T-helper 1 cell (primary cell): ENCODE results near the gene WDR73.
"Not testable (repeated sequence)": the region's sequence is repeated elsewhere in the genome, so short reads cannot be mapped to it uniquely, and the experiment has no call there.

Experiments
- DNase-seq, 5 donors: peaks; one replicate each; pipeline ENCODE4 v3.0.0-alpha.2; 2012 to 2020
- total RNA-seq, 4 donors: gene quantifications; one replicate each; lab custom pipeline; 2026; lab: John Stamatoyannopoulos, UW

Gene WDR73
- 29.4 to 50.2 (median 45.2) reads per million in 4 donors for total RNA-seq

GRCh38 chr15:84653910-84654688, at the start of gene WDR73:
TSS of gene WDR73 (minus strand) at chr15:84654283. CDS start at chr15:84654274, 9 bp downstream.
- DNase-seq: peak; percentile 93 to 97 (median 96)

GRCh38 chr15:84703808-84704207, 49.7 kb upstream of the WDR73 start:
- DNase-seq: no peak

- DNase-seq: no peak
These were observed 48.9 kb upstream of the WDR73 start for GRCh38 chr15:84702961-84703482.

- no peak for DNase-seq
These were observed 45.6 kb upstream of the WDR73 start for GRCh38 chr15:84699538-84700191.

GRCh38 chr15:84697236-84697990, 43.3 kb upstream of the WDR73 start:
- DNase-seq: no peak

GRCh38 chr15:84696757-84697156, 42.7 kb upstream of the WDR73 start:
- DNase-seq: no peak

GRCh38 chr15:84690342-84690741, 36.3 kb upstream of the WDR73 start:
- no peak for DNase-seq

GRCh38 chr15:84689858-84690257, 35.8 kb upstream of the WDR73 start:
- no peak for DNase-seq

- DNase-seq: not testable (repeated sequence)
These were observed 32.4 kb upstream of the WDR73 start for GRCh38 chr15:84686446-84686845.

- no peak for DNase-seq
These were observed 31.2 kb upstream of the WDR73 start for GRCh38 chr15:84685304-84685703.

- no peak for DNase-seq
These were observed 30.0 kb upstream of the WDR73 start for GRCh38 chr15:84684092-84684491.

GRCh38 chr15:84681831-84682230, 27.7 kb upstream of the WDR73 start:
- DNase-seq: peak in 4 of 5 donors; percentile 20 to 64 (median 30)

GRCh38 chr15:84671211-84671610, 17.1 kb upstream of the WDR73 start:
- no peak for DNase-seq

GRCh38 chr15:84669726-84670125, 15.6 kb upstream of the WDR73 start:
- no peak for DNase-seq

- no peak for DNase-seq
These were observed 14.3 kb upstream of the WDR73 start for GRCh38 chr15:84668221-84668982.

- no peak for DNase-seq
These were observed 12.3 kb upstream of the WDR73 start for GRCh38 chr15:84666373-84666772.

- DNase-seq: no peak
These were observed 6.9 kb upstream of the WDR73 start for GRCh38 chr15:84661001-84661400.

GRCh38 chr15:84659904-84660781, 6.1 kb upstream of the WDR73 start:
- no peak for DNase-seq

- DNase-seq: no peak
These were observed 4.8 kb upstream of the WDR73 start for GRCh38 chr15:84658788-84659411.

GRCh38 chr15:84658080-84658787, 4.2 kb upstream of the WDR73 start, which contains the start of gene NMB:
TSS of gene NMB (minus strand) at chr15:84658199. CDS start at chr15:84658152, 47 bp downstream.
- DNase-seq: peak; percentile 81 to 88 (median 82)
